HepG2 (cell line): ENCODE data around the gene TM4SF1. TPM values are rescaled to one million over a fixed set of nuclear protein-coding genes. Genes with fewer than 3 reads are reported as not detected.
A peak's percentile ranks its signal among the peaks of the same experiment; 100 is the strongest.

Experiments used
- BHLHE40 ChIP-seq: IDR thresholded peaks from 2 replicates; pipeline ENCODE4 v1.6.1; 2011; ENCODE audit warnings: low read length, improper control_type of control experiment
- FOXO4 ChIP-seq: sonication (generic); formaldehyde crosslinking; conservative IDR thresholded peaks from 2 replicates; pipeline ENCODE4 v1.8.1; 2023; ENCODE audit warnings: missing genetic modification reagents
- MAFF ChIP-seq: IDR thresholded peaks from 2 replicates; pipeline ENCODE4 v1.6.1; 2011; ENCODE audit warnings: low read depth, low read length, improper control_type of control experiment
- MAFG ChIP-seq: sonication (generic); formaldehyde crosslinking; IDR thresholded peaks from 2 replicates; pipeline ENCODE4 v1.5.1; 2020; ENCODE audit warnings: mild to moderate bottlenecking, missing genetic modification reagents
- MED8 ChIP-seq: sonication (generic); formaldehyde crosslinking; IDR thresholded peaks from 2 replicates; pipeline ENCODE4 v1.8.1; 2023; ENCODE audit warnings: mild to moderate bottlenecking, missing genetic modification reagents; ENCODE audit not compliant: insufficient replicate concordance
- NFIC ChIP-seq: IDR thresholded peaks from 2 replicates; pipeline ENCODE4 v1.6.1; 2012; ENCODE audit warnings: mild to moderate bottlenecking, low read length, inconsistent platforms
- NR1H2 ChIP-seq: sonication (generic); formaldehyde crosslinking; IDR thresholded peaks from 2 replicates; pipeline ENCODE4 v1.8.1; 2022; ENCODE audit warnings: low read depth, missing genetic modification reagents, borderline replicate concordance
- SNAI1 ChIP-seq: sonication (generic); formaldehyde crosslinking; IDR thresholded peaks from 2 replicates; pipeline ENCODE4 v1.5.0; 2020; ENCODE audit warnings: mild to moderate bottlenecking, missing genetic modification reagents, borderline replicate concordance
- YEATS2 ChIP-seq: sonication (generic); formaldehyde crosslinking; IDR thresholded peaks from 2 replicates; pipeline ENCODE4 v1.4.0; 2020; ENCODE audit warnings: missing genetic modification reagents, borderline replicate concordance
- ZBTB43 ChIP-seq: sonication (generic); formaldehyde crosslinking; conservative IDR thresholded peaks from 2 replicates; pipeline ENCODE4 v1.4.0; 2020; ENCODE audit warnings: missing genetic modification reagents
- ZNF124 ChIP-seq: sonication (generic); formaldehyde crosslinking; IDR thresholded peaks from 2 replicates; pipeline ENCODE4 v1.4.0; 2020; ENCODE audit warnings: missing genetic modification reagents
- ZNF383 ChIP-seq: sonication (generic); formaldehyde crosslinking; IDR thresholded peaks from 2 replicates; pipeline ENCODE4 v1.4.0; 2020; ENCODE audit warnings: missing genetic modification reagents, mild to moderate bottlenecking, borderline replicate concordance
- ZNF510 ChIP-seq: sonication (generic); formaldehyde crosslinking; IDR thresholded peaks from 2 replicates; pipeline ENCODE4 v1.4.0; 2020; ENCODE audit warnings: low read depth, mild to moderate bottlenecking, missing genetic modification reagents
- ZNF549 ChIP-seq: sonication (generic); formaldehyde crosslinking; IDR thresholded peaks from 2 replicates; pipeline ENCODE4 v1.5.0; 2020; ENCODE audit warnings: missing genetic modification reagents
- ZNF615 ChIP-seq: sonication (generic); formaldehyde crosslinking; IDR thresholded peaks from 2 replicates; pipeline ENCODE4 v1.5.0; 2020; ENCODE audit warnings: mild to moderate bottlenecking, missing genetic modification reagents, borderline replicate concordance
- ZNF646 ChIP-seq: sonication (generic); formaldehyde crosslinking; IDR thresholded peaks from 2 replicates; pipeline ENCODE4 v1.9.0; 2021; ENCODE audit warnings: mild to moderate bottlenecking, missing genetic modification reagents
- ZNF883 ChIP-seq: sonication (generic); formaldehyde crosslinking; IDR thresholded peaks from 2 replicates; pipeline ENCODE4 v1.5.1; 2020; ENCODE audit warnings: mild to moderate bottlenecking, missing genetic modification reagents; ENCODE audit errors: not compliant biosample characterization
- polyA plus RNA-seq, 8 experiments: library from polyadenylated mRNA; depleted of rRNA in 3 of 8; stranded (reverse) in 7 of 8; unstranded in 1 of 8; fragments of >200 nt; fragmentation: Illumina TruSeq in 4 of 8; extraction: Trizol in 4 of 8; gene quantifications; 2 replicates each; pipeline versions ENCODE4 v1.2.1 to v1.2.3, GENCODE V29; 2011 to 2016; ENCODE audit warnings: low read depth in 4 of 8, missing spikeins in 1 of 8, mixed read lengths in 1 of 8; ENCODE audit not compliant: insufficient read depth in 1 of 8
- total RNA-seq, 5 experiments: library from RNA; depleted of rRNA; stranded (reverse); fragments of >200 nt; fragmentation: Illumina TruSeq; extraction: Trizol; gene quantifications; 2 replicates each; pipeline ENCODE4 v1.2.3, GENCODE V29; 2016; ENCODE audit warnings: low read depth in 1 of 5
- TF ChIP-seq, protein P1 (sequence below): sonication (generic); formaldehyde crosslinking; IDR thresholded peaks from 2 replicates; pipeline ENCODE4 v1.5.0; 2020; ENCODE audit warnings: missing genetic modification reagents, mild to moderate bottlenecking, borderline replicate concordance

TM4SF1 gene
- total and polyA plus RNA-seq, 2 of the 13 experiments (the other 11 are each of a cell fraction or from before 2014, with no cell fraction given): 431 to 1,359 TPM

DNA sequence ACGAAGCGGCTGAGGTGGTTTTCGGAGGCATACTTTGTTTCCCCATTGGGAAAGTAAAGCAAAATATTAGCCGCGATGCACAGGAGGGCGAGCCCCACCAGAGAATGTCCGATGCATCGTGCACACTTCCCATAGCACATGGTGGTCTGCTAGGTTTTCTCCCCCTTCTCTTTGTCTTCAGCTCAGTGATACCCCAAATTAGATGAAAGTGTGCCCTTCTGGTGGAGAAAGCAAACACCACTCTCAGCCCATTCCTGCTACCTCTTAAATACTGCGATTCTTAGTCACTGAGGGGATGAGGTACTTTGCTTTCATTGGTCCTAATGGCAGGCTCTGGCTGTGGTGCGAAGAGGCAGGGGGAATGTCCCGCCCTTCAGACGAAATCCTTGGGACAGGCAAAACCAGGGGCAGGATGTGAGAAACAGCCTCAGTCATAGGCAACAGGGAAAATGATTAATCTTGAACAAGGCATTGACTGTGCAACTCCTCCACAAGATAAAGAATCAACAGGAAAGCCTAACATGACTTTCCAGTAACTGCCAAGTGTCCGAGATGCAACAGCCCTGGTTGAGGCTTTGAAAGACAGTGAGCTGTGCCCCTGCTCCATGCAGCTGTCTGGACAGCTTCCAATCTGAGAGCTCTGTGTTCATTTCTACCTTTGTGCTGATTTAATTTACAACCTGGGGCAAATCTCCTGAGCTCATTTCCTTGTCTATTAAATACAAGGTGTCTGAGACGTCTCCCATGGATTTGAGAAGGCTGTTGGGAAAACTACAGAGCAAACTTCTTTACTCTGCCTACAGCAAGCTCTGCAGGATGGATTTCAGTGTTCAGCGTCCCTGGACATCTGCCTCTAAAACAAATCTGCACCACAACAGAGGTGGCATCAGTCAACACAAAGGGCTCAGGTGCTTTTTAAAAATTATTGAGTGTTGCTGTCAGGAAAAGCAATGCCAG lies at the start of gene TM4SF1 (continued):
- no peak for TF ChIP-seq ZNF646 (CRISPR knock-in tag)
- TF ChIP-seq, protein P1, sequence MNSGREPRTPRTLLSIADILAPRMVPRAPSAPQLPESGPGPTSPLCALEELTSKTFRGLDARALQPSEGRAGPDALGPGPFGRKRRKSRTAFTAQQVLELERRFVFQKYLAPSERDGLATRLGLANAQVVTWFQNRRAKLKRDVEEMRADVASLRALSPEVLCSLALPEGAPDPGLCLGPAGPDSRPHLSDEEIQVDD (CRISPR knock-in tag): no peak
- TF ChIP-seq MAFF: no peak
- peak; percentile 92; the same call in 1 of the 2 replicates for TF ChIP-seq ZNF615 (CRISPR knock-in tag)
- TF ChIP-seq FOXO4: no peak
- TF ChIP-seq ZNF124: peak; percentile 63; the same call in 1 of the 2 replicates
- TF ChIP-seq MED8 (CRISPR knock-in tag): no peak
- TF ChIP-seq ZNF883: no peak
- TF ChIP-seq SNAI1 (CRISPR knock-in tag): no peak
- TF ChIP-seq ZBTB43 (CRISPR knock-in tag): peak; percentile 81
- TF ChIP-seq BHLHE40: peak; percentile 37; the same call in 1 of the 2 replicates
- TF ChIP-seq ZNF383 (CRISPR knock-in tag): no peak
- TF ChIP-seq MAFG (CRISPR knock-in tag): no peak
- peak; percentile 40; the same call in 1 of the 2 replicates for TF ChIP-seq ZNF510 (CRISPR knock-in tag)
- TF ChIP-seq ZNF549 (CRISPR knock-in tag): no peak
- TF ChIP-seq NFIC: peak; percentile 68
- TF ChIP-seq NR1H2 (CRISPR knock-in tag): no peak
- no peak for TF ChIP-seq YEATS2 (CRISPR knock-in tag)
